Activated gamma-delta T cell (primary cell): Measurements from ENCODE around the gene IRF2BP1.

Experiments
- DNase-seq: peaks from one replicate; lab custom pipeline; 2025; lab: John Stamatoyannopoulos, UW

Gene IRF2BP1

DNA sequence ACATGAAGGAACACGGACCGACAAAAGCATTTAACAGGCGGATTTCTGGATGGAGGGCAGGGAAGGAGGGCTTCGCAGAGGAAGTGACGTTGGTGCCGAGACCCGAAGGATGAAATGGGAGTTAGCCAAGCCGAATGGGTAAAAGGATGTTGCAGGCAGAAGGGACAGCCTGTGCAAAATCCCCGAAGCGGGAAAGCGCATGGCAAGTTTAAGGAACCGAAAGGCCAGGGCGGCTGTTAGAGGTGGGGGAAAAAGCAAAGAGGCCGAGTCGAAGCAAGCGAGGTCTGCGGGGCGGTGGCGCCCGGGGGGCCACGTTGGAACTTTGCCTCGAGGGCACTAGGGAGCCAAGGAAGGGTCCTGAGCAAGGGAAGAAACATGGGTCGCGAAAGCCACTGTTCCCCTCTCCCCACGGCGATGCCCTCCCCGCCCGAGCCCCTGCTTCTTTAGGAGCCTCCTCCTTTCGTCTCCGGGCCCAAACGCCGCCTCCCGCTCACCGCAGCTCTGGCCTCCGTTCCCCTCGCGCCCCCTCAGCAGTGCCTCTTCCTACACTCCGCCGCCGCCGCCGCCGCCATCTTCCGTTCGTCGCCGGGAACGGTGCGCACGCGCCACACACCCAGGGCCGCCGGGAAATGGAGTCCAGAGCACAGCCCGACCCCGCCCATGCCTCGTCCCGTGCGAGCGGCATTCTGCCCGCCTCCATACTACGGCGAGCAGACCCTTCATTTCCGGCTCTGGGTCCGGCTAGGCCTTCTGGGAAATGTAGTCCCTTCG lies 23.2 kb downstream of the IRF2BP1 start, which contains the start of gene SYMPK:
Gene SYMPK (minus strand): TSS at position 584 of the 771 bp plus-strand sequence. CDS start 8,652 bp downstream, outside the sequence.
- peak; percentile 96 for DNase-seq

DNA sequence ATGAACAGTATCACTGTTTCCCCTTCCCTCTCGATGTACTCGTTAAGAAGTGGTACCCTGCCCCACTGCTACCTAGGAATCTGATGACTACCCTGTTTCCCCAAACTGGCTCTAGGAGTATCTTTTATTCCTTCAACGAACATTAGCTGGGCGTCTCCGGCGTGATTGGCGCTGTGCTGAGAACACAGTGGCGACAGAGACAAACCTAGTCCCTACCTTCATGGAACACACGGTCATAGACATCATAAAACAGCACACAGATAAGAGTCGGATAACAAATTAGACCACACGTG lies 23.7 kb downstream of the IRF2BP1 start:
- no peak for DNase-seq

DNA sequence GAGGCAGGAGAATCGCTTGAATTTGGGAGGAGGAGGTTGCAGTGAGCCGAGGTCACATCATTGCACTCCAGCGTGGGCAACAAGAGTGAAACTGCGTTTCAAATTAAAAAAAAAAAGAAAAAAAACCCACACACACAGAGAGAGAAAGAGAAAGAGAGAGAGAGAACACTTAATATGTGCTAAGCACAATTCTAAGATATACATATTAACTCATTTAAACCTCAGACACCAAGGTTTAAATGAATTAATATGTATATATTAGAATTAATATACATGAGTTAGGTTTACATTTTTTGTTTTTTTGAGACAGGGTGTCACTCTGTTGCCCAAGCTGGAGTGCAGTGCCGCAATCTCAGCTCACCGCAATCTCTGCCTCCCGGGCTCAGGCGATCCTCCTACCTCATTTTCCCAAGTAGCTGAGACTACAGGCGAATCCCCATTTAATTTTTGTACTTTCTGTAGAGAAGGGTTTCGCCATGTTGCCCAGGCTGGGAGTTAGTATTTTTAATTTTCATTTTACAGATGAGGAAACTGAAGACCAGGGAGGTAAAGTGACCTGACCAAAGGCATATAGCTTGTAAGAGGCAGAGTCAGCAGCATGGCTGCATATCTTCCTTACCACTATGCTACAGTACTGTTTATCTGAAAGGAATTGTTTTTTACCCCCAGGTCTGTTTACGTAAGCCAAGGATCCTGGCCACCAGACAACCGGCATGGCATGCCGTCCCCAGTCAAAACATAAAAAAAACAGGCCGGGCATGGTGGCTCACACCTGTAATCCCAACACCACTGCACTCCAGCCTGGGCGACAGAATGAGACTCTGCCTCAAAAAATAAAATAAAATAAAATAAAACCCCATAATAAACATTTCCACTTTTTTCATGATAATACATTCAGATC lies 25.3 kb downstream of the IRF2BP1 start:
- DNase-seq = no peak

DNA sequence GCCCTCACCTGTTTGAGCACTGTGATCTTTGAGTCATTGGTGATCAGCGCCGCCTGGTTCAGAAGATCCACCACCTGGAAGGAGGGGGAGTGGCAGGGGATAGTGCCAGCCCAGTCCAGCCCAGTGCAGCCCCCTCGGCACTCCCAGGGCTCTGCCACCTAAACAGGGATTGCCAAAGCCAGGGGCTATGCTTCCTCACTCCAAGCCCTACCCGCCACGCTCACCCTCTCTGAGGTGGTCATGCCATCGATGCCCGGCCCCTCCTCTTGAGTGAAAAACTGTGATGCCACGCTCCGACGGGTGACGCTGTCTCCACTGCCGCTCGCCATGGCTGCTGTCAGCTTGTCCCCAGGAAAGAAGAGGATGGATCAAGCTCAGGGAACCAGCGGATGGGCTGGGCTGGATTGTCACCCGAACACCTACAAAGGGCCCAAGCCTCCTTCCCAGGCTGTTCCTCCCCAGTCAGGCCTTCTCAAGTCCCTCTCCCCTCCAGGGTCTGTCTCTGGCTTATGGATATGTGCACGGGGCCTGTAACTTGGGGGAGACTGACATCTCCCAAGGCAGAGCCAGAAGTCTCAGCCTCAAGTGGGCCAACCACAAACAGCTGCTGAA lies 31.7 kb downstream of the IRF2BP1 start:
- no peak for DNase-seq

DNA sequence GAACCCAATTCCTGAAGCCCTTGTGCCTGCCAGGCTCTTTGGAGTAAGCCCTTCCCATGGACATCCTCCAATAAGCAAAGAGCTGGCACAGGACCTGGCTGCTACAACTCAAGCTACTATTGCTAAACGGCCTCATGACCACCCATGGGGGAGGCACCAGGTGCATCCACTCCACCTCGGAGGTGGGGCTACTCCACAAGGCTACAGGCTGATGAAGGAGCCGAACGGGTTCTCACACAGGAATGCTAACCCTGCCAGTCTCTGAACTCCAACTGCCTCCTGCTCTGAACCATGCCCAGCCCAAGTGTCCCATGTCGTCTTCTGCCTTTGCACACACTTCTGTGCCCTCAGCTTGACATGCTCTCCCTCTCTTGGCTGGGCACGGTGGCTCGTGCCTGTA lies 33.0 kb downstream of the IRF2BP1 start:
- no peak for DNase-seq

DNA sequence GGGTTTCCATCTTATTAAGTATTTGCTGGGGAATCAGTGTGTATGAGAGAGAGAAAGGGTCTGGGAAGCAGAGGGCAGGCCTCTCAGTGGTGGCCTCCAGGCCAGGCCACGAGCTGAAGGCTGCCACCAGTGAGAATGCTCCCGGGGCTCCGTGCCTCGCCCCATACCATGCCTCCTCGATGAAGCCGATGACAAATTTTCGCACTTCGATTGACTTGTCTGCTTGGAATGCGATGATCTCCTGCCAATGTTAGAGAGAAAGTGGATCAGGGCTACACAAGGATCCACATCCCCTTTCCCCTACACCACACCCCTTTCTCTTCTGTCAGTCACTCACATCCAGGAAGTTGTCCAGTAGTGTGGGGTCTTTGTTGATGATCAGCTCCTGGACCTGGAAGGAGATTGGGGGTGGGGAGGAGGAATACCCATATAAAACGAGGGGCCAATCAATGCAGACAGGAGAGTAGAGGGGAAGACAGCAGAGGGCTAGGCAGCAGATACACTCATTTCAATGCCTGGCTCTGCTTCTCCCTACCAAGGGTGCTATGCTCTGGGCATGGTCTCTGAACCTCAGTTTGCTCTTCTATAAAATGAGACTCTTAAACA lies 33.7 kb downstream of the IRF2BP1 start:
- DNase-seq = no peak

DNA sequence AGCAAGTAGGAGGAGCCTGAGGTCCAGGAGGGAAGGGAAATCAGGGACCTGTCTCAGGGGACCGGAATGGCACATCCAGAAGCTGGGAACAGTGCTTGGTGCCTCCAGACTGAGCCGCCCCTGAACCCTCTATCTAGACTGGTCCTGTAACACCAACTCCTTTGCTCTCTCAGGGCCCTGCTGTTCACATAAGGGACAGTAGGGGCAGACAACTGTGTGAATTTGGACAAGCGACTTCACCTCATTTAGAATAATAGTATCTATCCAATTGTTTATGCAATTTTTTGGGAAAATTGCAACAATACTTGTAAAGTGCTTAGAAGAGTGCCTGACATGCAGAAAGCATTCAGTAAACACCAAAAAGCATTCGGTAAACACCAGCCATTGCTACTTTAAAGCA lies 37.0 kb downstream of the IRF2BP1 start:
- DNase-seq = no peak

DNA sequence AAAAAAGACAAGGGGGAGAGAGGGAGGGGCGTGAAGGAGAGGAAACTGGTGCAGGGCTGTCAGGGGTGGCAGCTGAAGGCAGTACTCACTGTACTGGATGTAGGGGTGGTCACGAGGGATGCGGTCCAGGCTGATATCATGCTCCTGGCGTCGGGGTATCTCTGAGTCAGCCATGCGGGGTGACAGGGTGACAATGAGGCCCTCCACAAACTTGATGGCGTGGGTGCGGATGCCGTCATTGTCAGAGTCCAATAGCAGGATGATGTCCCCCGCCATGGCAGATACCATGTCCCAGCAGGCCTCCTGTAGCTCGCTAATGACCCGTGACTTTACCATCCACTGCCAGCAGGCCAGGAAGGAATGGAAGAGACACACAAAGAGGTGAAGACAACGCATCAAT lies 38.3 kb downstream of the IRF2BP1 start:
- no peak for DNase-seq

DNA sequence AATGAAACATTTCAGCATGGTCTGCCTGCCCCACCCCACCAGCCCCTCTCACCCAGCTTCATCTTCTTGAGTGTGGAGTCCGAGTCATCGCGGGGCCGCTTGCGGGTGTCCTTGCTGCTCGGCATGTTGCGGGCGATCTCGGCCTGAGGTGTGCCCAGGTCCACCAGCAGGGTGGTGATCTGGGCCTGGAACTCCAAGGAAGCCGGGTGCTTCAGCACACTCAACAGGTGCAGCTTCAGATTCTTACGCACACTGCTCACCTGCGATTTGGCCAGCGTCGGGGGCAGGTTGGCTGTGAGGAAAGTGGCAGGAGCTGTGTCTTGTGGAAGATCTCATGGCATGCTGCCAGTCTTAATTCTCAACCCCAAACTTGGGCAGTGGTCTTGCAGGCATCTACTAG lies 43.7 kb downstream of the IRF2BP1 start:
- DNase-seq = no peak

DNA sequence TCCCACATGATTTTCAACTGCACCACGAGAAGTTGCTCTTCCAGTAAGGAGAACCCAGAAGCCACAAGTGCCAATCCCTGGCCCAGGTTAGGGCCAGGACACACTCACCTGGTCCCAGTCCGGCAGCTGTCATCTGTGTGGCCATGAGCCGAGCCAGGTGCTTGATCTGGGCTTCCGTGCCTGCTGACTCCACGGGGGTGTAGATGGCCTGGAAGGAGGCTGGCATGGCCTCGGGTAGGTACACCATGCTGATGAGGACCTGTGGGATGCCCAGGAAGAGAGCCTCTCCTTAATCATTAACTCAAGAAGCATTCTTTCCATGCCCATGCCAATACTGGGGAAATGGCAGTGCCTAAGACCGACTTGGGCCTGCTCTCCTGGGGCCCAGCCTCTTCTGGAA lies 51.0 kb downstream of the IRF2BP1 start:
- DNase-seq = no peak
